Osteocyte (in vitro differentiated cells): ENCODE data around the gene CTDNEP1. TPM values are rescaled to one million over a fixed set of nuclear protein-coding genes. Genes with fewer than 3 reads are reported as not detected.

Experiments
- DNase-seq: peaks from one replicate; pipeline ENCODE4 v3.0.0; 2021; ENCODE audit warnings: mixed read lengths; ENCODE audit not compliant: unreplicated experiment; ENCODE audit errors: extremely low spot score
- H3K27ac Mint-ChIP-seq: one replicate; pipeline ENCODE4 v1.8.0; 2021; ENCODE audit warnings: mild to moderate bottlenecking, mixed read lengths; ENCODE audit not compliant: unreplicated experiment
- H3K27me3 Mint-ChIP-seq: one replicate; pipeline ENCODE4 v1.8.0; 2021; ENCODE audit warnings: mixed read lengths; ENCODE audit not compliant: unreplicated experiment
- H3K36me3 Mint-ChIP-seq: one replicate; pipeline ENCODE4 v1.8.0; 2021; ENCODE audit warnings: mixed read lengths; ENCODE audit not compliant: unreplicated experiment
- H3K4me1 Mint-ChIP-seq: one replicate; pipeline ENCODE4 v1.8.0; 2021; ENCODE audit warnings: mixed read lengths; ENCODE audit not compliant: unreplicated experiment
- H3K4me3 Mint-ChIP-seq: one replicate; pipeline ENCODE4 v1.8.0; 2021; ENCODE audit warnings: mild to moderate bottlenecking, moderate library complexity, mixed read lengths; ENCODE audit not compliant: unreplicated experiment
- H3K9me3 Mint-ChIP-seq: one replicate; pipeline ENCODE4 v1.8.0; 2021; ENCODE audit warnings: mixed read lengths; ENCODE audit not compliant: unreplicated experiment
- total RNA-seq: library from RNA; stranded (reverse); gene quantifications from 2 replicates; pipeline ENCODE4 v1.2.1, GENCODE V29; 2021
- TF ChIP-seq, protein P1 (sequence below): fragments of 200-600 bp; sonication (generic); IDR thresholded peaks from 2 replicates; pipeline ENCODE4 v1.5.0; 2021; ENCODE audit warnings: antibody characterized with exemption, mild to moderate bottlenecking, moderate library complexity

CTDNEP1 gene
- total RNA-seq, 1 donor from 2014 or later: 145 TPM

DNA sequence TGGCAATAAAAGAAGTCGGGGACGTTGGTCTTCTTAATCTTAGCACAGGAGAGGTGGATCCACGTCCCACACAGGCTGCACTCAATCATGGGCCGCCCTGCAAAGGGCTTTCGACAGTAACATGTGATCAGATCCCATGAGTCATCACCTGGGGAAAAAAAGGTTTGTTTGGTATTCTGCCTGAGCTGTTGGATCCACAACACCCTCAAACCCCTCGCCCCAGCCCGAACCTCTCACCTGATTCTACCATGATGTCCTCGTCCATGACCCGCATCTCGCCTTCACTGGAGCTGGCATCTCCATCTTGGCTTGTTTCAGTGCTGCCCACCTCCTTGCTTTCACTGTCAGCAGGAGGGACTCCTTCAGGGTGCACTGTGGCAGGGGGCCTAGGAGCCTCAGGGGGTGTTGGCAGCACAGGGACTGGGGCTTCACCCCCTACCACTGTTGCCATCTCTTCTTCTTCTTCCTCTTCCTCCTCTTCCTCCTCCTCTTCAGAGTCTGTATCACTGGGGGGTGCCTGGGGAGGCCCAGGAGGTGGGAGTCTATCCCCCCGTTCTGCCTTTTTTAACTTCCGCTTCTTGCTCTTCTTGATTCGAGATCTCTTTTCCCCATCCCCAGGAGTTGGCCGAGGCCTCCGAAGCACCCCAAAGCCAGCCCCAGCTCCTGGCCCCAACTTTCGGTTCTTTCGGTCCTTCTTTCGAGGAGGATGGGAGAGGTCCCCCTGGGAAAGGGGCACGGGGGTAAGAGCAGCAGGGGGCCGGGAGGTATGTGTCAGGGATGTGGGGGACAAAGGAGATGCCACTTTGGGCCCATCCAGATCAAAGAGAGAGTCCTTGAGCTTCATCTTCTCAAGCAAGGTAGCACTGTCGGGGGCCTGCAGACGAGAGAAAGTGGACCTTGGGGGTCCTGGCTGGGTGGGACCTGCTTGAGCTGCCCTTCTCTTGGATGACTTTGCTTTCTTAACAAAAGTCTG is 15.6 kb downstream of the CTDNEP1 start:
- Mint-ChIP-seq H3K27ac (peak overlapping the region; percentile 97), H3K36me3 (peaks cover 27% of the 10 kb centered on the region), H3K9me3 (no peaks in the 10 kb centered on the region), H3K27me3 (no peaks in the 10 kb centered on the region), H3K4me1 (peaks cover 61% of the 10 kb centered on the region), H3K4me3 (peak overlapping the region; percentile 50)
- TF ChIP-seq, protein P1, sequence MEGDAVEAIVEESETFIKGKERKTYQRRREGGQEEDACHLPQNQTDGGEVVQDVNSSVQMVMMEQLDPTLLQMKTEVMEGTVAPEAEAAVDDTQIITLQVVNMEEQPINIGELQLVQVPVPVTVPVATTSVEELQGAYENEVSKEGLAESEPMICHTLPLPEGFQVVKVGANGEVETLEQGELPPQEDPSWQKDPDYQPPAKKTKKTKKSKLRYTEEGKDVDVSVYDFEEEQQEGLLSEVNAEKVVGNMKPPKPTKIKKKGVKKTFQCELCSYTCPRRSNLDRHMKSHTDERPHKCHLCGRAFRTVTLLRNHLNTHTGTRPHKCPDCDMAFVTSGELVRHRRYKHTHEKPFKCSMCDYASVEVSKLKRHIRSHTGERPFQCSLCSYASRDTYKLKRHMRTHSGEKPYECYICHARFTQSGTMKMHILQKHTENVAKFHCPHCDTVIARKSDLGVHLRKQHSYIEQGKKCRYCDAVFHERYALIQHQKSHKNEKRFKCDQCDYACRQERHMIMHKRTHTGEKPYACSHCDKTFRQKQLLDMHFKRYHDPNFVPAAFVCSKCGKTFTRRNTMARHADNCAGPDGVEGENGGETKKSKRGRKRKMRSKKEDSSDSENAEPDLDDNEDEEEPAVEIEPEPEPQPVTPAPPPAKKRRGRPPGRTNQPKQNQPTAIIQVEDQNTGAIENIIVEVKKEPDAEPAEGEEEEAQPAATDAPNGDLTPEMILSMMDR: no peak
- DNase-seq: no peak

DNA sequence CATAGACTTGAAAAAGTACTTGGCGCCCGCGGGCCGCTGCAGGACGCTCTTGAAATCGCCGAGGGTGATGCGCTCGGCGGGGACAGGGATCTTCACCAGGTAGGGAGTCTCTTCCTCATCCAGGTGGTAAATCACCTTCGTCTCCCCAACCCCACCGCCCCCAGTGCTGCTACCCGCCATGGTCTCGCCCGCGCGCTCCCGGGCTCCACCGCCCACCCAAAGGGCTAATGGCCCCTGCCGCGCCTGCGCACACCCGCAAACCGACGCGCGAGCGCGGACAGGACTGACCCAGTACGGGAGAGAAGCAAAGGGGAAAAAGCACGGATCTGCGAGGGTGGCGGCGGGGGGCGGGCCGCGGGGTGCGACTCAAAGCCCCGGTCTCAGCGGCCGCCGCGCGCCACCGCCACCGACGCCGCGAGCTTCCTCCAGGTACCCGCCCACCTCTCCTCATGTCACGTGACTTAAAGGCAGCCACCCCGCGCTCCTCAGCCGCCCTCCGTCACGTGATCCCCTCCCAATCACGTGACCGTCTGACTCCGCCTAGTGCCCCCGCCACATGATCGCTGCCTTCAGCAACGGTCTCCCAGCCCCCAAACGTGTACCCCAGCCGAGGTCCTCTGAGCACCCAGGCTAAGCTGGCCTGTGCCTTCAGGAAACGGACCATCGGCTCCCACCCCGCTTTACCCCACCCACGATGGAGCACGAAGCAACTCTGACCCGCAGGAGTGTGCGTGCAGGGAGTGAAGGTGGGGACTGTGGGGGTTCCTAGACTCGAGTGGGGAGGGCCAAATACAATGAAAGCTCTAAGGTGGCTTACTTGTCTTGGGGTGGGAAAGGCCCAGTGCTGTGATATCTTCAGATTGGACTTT is 17.2 kb downstream of the CTDNEP1 start, which contains the start of gene DVL2:
TSS of gene DVL2 (minus strand) at position 435 of the 869 bp plus-strand sequence. CDS start at position 180, 255 bp downstream.
- Mint-ChIP-seq H3K9me3 (no peaks in the 10 kb centered on the region), H3K27me3 (no peaks in the 10 kb centered on the region), H3K4me1 (peaks cover 50% of the 10 kb centered on the region), H3K36me3 (peaks cover 31% of the 10 kb centered on the region), H3K4me3 (peak within 1 kb of the TSS; percentile 95), H3K27ac (peak within 1 kb of the TSS; percentile 97)
- TF ChIP-seq, protein P1: no peak
- peak; percentile 98 for DNase-seq

DNA sequence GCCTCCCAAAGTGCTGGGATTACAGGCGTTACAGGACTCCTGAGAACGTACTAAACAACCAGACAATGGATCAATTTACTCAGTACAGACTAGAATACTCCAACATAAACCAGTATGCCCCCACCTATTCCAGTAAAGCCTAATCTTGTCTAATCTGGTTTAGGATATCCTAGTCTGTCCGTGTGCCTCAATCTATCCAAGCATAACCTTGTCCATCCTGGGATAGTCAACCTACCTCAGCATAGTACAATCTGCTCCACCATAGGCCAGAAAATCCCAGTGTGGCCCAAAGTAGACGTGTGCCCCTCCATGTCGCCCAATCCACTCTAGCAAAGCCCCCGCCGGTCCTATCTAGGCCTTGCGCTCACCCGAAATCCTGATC is 17.8 kb downstream of the CTDNEP1 start:
- peak overlapping the region; percentile 95 for H3K4me3 Mint-ChIP-seq
- TF ChIP-seq, protein P1: no peak
- no peaks in the 10 kb centered on the region for H3K27me3 Mint-ChIP-seq
- H3K9me3 Mint-ChIP-seq: no peaks in the 10 kb centered on the region
- peaks cover 50% of the 10 kb centered on the region for H3K4me1 Mint-ChIP-seq
- H3K27ac Mint-ChIP-seq: peak overlapping the region; percentile 97
- peaks cover 36% of the 10 kb centered on the region for H3K36me3 Mint-ChIP-seq
- DNase-seq: no peak

DNA sequence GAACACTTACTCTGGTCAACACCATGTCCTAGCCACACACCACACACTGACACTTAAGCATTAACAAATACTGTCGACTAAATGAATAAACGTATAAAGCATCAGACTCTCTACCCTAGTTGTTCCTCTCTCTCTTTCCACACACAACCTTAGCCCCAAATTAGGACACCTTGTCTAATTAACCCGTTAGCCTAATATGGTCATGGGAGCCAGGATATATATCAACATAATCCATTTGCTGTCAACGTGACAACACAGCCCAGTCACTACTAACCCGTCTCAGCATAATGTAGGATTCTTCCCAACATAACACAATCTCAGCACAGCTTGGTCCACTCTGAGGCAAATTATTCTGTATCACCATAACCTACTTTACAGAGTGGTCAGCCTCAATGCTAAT is 19.4 kb downstream of the CTDNEP1 start:
- Mint-ChIP-seq H3K4me1 (peaks cover 45% of the 10 kb centered on the region), H3K4me3 (peak overlapping the region; percentile 95), H3K9me3 (no peaks in the 10 kb centered on the region), H3K27me3 (no peaks in the 10 kb centered on the region), H3K27ac (no peak overlapping the region), H3K36me3 (peaks cover 41% of the 10 kb centered on the region)
- TF ChIP-seq, protein P1: no peak
- DNase-seq: no peak
